Measurements from ENCODE around the gene MBTPS1.

The MBTPS1 gene

DNA sequence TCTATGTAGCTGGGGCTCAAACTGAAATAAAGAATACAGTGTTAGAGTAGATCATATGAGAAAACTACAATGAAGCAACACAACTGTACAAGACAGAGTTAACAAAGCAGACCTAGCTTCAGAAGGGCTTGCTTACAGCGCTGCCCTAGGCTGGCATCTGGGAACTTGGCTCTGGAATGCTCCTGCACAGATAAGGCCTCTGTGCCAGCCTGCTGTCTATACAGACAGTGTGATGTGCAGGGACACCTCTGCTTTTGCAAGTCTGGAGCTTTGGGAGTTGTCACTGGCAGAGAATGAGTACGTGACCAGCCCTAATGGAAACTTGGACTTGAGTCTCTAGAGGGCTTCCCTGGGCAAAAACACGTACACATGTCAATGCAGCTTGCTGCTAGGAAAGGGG lies 42.0 kb downstream of the MBTPS1 start:
- DNase-seq (ENCODE audit: low read depth), result no peak

DNA sequence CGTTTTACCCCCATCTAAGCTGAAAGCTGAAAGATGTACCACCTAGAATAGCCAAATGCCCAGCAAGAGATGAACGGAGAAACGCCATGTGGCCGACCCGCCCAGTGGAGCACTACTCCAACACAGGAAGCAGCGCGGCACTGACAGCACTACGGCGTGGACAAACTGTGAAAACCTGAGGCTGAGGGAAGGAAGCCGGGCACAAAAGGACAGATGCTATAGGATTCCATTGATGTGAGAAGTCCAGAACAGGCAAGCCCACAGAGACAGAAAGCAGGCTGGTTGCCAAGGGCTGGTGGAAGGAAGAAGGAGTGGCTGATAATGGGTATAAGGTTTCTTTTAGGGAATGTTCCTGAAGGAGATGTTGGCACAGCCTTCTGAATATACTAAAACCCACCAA lies 44.7 kb downstream of the MBTPS1 start:
- no peak for DNase-seq (ENCODE audit: low read depth)

DNA sequence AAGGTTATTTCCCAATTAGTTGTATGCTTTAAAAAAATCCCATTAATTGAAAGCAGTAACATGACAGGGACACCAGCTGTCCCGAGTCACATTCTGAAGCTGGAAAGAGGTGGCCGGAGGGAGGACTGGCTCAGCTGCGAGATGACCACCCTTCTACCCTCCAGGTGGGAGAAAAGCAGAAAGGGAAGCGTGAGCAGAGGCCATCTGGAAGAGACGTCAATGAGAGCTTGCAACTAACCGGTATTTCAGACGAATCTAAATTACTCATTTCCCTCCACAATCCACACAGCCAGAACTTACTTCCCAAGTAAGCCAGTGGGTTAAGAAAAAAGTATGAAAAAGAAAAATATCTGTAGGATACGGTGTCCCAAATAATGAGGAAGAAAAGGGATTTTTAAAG lies 45.6 kb downstream of the MBTPS1 start:
- DNase-seq (ENCODE audit: low read depth), result no peak

DNA sequence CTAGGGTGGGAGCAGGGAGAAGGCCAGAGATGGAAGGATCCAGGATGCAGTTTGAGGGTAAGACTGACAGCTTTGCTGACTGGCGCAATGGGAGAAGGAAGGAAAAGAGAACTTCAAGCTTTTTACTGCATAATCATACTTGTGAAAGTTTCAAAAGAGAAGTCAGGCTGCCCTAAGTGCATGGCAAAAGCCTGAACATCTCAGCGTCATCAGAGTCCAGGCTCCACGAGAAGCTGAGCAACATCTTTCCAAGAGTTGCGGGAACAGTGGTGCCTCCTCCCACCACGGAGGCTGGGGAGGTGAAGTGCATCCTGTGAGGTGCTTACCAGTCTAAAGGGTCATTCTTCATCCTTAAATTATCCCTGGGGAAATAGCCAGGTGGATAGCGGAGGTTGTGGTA lies 47.2 kb downstream of the MBTPS1 start:
- DNase-seq (ENCODE audit: low read depth), result no peak

DNA sequence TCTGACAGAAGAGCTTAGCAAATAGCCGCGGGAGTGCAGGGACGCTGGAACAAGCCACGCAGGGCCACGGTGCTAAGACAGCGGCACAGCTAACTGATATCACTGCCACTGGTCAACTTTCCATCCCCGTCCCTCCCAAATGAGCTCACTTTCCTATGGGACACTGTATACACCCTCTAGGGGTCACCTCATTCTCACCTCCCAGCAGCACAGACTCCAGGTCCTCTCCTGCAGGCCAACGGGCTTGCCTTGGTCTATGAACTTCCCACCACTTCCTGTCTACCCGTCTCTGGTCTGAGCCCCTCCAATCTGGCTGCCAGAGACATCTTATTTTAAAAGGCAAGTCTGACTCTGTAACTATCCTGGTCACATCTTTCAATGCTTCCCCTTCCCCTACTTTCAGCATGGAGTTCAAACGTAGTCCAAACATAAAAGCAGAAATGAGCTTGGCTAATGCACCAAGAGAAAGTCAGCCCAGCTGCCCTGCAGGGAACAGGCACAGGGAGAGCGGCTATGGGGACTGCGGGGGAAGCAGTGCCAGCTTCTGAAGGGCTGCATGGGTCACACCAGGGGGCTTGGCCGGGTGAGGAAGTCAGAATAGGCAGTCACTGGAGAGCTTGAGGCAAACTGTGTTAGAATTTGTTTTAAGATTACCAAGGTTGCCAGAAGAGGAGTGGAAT lies 47.8 kb downstream of the MBTPS1 start:
- DNase-seq (ENCODE audit: low read depth), result no peak

DNA sequence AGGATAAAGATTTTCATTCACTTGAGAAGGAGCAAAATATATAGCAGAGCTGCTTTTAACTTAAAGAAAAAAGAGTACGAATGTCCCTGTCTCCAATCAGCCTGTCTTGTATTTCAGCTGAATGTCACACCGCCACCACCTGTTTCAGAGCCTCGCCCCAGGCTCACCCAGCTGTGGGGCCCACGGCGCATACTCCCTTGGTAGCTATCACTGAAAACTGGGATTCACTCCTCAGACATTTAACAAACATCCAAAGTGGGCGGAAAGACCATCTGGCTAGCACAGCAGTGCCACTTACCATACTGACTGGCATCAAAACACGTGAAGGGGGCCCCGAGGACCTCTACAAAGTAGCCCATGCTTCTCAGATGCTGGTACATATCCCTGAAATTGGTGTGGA lies 48.7 kb downstream of the MBTPS1 start:
- DNase-seq (ENCODE audit: low read depth), result no peak

DNA sequence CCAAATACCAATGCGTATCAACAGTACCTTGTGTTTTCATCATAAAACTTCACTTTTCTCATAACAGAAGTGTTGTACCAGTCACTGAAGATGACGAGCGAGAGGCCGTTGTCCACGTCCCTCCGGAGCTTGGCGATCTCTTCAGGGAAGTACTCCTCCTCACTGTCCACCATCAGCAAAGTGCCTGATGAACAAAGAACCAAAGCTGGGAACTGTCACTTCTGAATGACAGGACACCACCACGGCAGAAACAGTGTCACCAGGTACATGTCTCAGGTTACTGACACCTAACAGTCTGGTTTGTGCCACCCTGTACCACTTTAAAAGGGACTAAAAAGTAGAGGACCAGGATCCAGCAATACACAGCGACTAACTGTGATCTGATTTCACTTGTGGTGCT lies 49.1 kb downstream of the MBTPS1 start:
- DNase-seq (ENCODE audit: low read depth), result no peak

DNA sequence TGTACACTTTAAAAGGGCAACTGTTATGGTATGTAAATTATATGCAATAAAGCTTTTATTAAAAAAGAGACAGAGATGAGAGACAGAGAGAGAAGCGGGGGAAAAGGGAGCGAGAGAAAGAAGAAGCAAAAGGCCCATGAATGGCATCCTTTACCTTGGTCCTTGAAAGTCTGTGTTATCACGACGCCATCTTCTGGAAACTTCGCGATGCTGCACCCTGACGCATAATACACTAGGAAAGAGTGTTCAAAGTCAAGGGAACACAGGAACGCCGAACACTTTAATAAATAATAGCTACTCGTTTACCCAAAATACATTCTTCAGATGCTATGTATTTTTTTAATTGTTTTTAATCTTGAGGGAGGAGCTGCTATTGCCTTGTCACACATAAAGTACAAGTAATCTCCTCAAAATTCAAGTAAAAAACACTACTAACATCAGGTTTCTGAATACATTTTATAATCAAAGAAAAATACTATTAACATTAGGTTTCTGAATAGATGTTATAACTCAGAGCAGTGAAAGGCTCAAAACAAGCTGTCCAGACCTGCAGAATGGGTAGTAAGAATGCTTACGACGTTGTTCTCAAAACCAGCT lies 51.1 kb downstream of the MBTPS1 start:
- peak; percentile 25 for DNase-seq (ENCODE audit: low read depth)

DNA sequence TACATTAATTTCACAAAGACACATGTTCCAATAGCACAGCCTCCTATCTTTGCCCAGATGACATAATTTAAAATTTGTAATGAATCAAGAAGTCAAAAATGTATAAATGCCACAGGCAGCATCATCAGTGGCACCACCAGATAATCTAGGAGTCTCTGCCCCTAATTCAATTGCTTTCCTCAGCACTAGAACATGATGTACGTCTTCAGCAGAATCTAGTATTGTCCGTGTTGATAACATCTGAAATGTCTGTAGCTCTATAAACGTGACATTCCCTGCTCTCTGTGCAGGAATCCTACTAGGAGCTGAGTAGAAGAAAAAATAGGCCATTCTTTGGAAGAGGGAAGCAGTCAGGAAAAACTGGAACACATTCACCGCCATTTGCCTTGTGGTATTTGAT lies 52.8 kb downstream of the MBTPS1 start:
- no peak for DNase-seq (ENCODE audit: low read depth)

DNA sequence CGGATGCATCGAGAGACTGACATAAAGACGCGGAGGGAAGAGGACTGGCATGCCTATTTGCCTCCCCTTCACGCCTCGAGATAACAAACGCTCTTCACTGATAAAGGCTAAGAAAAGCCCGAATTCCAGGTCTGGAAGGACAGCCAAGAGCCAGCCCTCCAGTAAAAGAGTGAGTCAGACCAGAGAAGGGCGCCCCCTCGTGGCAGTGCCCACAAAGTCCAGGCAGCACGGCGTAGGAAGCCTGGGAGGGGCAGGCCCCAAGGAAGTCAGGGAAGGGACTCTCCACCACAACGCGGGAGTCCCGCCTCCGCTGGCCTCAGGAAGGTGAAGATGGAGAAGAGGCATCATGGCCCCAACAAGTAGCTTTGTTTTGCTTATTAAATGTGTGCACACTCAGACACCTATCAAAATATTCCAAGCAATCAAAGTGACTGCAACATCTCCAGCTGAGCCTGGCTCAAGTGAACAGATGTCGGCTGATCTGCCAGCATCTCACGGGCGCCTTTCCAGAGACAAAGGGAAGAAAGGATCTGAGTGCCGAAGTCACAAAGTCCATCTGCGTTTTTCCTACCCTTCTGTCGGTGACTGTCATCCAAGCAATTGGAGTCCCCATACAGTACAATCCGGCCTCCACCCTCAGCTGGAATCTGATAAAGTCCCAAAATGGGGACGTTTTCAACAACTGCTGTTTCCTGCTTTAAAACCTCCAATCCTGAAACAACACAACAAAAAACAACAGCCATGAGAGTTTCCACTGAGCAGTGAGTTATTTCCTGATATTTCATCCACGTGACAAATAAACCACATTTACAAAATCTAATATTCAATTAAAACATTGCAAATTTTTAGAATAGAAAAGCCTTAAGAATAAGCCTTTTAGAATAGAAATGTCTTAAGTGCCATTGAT lies 53.8 kb downstream of the MBTPS1 start:
- DNase-seq (ENCODE audit: low read depth), result peak; percentile 47

DNA sequence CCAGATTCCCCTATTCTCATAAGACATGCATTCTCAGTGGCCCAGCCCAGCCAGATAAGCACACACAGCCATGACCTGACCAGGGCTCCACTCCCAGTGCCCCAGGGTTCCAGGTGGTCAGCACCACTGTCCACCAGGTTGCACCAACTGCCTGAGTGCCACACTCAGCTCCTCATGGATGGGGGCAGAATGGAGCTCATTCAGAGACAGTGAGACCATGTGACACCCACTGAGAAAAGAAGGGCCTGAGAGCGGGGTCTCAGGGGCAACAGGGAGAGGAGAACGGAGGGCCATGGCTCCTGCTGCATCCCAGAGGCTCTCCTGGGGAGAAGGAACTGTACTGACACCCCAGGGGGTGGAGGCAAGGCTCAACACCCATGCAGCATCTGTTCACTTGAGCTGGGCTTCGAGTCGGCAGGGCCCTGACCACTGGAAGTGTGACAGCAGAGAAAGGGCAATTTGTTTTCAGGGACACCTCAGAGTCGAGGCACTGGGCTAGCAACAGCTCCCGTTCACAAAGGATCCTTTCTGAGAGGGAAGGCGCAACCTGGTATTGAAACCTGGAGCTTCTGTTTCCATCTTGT lies 55.4 kb downstream of the MBTPS1 start:
- DNase-seq (ENCODE audit: low read depth), result no peak

DNA sequence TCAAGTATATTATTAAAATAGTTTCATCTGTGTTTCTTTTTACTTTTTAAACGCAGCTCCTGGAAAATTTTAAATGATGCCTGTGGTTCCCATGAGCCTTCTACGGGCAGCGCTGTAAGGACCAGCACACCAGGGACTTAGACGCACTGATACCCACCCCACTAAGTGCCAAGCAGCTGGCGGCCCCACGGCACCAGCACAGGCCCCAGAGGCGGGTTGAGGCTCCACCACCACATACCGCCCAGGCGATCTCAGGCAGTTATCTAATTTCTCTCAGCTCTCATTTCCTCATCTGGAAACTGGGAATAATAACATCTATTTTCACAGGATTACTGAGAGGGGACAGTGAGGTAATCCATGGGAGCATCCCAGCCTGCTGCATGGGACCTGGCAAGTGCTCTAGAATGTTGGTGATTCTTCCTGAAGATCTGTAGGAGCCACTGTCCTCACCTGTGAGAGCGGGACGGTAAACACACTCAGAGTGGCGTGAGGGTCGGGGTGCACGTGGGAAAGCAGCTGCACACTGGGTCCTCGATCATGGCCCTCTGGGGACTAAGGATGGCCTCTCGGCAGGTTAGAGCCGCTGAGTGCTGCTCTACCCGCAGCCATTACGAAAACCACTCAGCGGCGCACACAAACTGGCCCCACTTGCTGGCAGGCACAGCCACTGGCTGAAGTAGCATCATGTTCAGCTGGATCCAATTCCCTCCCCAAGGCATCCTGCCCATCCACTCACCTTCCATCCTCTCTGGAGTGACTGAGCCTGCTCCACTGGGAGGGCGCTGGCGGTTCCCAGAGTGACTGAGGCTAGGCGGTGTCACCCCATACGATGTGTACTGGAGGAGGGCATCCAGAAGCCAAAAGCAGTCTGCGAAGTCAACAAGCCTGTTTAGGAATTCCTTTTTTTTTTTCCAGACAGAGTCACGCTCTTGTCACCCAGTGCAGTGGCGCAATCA lies 56.5 kb downstream of the MBTPS1 start:
- DNase-seq (ENCODE audit: low read depth), result no peak

DNA sequence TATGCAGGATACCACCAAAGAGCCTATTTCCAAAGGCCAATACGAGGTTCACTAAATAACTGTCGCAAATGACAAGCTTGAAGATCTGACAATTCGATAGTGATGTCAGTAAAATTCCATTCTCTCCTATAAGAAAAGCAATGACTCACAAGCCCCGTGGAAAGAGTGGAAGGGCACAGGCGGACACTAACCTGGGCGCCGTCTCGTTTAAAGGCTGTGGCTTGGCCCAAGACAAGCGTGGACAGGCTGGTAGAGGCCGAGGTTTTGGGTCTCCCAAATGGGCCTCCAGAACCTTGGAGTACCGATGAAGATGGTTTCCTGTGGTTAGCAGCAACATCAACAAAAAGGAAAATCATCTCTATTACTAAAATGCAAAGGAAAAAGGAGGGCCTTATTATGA lies 57.6 kb downstream of the MBTPS1 start:
- no peak for DNase-seq (ENCODE audit: low read depth)

DNA sequence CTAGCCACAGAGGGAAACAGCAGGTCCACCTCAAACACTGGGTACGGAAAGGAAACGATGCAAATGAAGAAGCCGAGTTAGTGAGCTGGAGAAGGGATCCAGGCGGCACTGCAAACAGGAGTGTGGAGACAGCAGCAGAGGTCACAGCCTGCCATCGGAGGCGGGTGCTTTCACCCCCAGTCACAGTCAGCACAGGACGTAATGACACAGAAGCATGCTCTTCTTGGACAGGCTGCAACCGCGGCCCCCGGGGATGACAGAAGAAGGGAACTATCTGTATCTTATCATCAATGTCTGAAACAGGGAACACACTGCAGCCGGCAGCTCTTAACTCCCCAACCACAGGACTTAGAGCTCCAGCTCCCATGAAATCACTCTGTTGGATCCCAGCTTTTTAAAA lies 58.1 kb downstream of the MBTPS1 start:
- no peak for DNase-seq (ENCODE audit: low read depth)

DNA sequence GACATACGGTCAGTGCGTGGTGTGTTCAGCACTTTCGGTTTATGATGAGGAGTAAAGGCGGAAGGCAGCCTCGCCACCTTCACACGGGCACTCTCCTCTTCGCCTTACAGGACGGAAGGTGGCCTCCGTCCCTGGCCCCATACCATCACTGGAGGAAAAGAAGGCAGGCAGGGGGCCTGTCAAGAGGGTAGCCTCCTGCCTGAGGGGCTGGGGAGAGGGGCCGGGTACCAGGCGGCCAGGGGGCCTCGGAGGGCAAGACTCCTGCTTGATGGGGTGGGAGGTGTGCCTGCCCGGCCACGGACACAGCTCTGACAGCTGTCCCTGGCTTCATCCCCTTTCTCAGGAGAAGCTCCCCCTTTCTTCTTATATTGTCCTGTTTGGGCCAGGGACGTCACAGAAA lies 58.5 kb downstream of the MBTPS1 start:
- no peak for DNase-seq (ENCODE audit: low read depth)

DNA sequence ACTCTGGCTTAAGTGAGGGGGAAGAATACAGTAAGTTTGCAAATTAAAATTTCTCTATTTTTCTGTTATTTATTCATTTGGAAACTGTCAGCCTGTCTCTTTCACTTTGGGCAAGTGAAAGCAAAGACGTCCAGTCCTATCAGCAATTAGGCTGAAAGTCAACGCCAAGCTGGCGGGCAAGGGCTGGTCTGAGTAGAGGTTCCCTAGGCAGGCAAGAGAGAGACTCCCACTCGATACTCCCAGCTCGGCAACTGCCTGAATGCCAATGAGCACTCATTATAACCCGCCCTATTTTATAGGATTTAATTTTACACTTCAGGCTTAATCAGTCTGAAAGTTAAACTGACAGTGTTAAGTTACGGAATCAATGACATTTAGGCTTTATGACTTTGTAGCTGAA lies 59.8 kb downstream of the MBTPS1 start:
- DNase-seq (ENCODE audit: low read depth), result no peak

DNA sequence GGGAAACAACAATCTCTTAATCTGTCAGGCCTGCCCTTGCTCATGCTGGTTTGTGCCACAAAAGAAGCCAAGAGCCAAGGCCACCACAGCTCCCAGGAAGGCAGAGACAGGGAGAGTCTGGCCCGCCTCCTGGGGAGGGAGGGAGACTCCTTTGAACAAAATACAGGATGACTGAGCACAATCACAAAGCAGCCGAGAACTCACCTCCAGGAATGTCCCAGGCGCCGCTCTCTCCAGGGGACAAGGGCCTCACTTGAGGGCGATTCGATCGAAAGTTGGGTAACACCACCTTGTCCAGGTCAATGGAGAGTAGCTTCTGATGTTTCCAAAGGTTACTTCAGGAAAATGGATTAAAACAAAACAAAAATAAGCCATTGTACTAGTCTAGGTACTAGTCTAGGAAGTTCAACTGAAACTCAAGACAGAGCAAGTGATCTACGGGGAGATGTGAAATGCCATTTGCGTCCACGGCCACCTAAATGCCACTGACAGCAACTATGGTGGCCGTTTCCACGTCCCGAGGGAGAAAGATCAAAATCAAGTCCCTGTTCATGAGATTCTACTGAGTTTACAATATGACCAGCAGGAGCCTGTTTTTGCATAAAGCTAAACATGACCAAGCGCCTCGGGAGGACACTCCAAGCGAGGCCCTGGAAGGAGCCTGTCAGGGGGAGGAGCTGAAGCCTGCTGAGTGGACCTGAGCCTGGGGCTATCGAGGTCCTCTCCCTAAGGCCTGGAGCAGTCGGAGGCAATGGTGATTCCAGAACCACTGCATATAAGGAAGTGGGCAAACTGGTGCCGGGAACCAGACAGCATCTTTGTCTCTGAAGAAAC lies 60.7 kb downstream of the MBTPS1 start:
- DNase-seq (ENCODE audit: low read depth), result no peak

DNA sequence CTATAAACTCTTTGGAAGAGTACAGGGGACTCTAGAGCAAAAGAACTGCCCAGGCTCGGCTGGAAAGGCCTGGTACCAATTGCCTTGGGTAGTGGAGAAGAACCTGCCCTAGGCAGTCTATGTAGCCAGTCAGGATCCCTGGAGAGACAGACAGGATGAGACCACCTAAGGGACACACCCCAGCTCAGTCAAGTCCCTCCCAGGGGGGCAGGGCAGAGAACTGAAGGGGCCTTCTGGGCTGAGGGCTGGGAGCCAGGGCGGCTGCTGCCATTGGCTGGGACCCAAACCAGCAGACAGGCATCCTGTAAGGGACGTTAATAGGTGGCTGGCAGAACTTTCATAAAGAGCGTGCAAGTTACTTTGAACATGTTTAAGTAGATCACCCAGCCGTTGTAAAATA lies 61.4 kb downstream of the MBTPS1 start:
- no peak for DNase-seq (ENCODE audit: low read depth)

DNA sequence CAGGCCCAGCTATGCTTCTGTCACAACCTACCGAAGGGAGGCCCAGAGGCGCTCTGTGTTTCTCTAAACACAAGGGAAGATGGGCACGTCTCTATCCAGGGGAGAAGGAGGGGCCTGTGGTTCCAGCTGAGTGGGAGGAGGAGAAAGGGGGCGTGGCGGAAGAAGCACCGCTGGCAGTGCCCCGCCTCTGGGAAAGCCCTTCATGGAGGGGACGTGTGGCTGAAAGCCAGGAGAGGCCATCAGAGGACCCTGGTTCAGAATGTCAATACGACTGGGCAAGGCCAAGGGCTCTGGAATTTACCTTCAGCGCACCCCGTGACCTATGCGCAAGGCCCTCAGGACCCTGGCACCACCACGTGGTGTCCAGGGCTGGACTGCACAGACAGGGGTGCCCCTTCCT lies 61.8 kb downstream of the MBTPS1 start:
- DNase-seq (ENCODE audit: low read depth), result no peak

DNA sequence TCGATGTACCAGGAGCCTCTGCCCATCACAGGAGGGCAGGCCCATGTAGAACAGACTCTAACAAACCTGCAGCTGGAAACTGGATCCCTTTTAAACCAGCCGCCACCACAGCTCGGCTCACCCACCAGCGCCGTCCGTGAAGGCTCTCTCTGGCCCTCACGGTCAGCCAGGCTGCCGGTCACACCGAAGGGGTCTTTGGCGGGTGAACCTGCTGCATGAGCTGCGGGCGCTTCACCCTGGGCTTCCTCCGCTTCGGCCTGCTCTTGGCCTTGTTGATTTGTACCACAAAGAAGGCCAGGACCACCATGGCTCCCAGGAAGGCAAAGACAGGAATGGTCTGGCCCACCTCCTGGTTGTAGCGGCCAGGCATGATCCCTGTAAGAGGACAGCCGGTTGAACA lies 62.5 kb downstream of the MBTPS1 start:
- DNase-seq (ENCODE audit: low read depth), result no peak

DNA sequence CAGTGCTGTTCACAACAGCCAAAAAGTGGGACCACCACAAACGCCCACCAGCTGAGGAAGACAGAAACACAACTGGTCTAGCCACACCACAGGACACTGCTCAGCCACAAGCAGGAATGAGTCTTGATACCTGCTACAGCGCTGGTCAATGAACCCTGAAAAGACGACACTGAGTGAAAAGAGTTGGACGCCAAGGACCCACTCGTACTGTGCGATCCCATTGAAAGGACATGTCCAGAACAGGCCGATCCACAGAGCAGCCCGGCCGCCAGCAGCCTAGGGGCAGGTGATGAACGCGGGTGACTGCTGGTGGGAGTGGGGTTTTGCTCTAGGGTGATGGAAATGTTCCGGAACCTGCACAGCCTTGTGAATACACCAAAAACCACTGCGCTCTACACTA lies 63.5 kb downstream of the MBTPS1 start:
- DNase-seq (ENCODE audit: low read depth), result no peak
